GM18526 (cell line): ENCODE data around the gene SOX8.

ENCODE experiments used
- POLR2A ChIP-seq: IDR thresholded peaks from 3 replicates; pipeline ENCODE4 v1.6.1; 2011; ENCODE audit not compliant: insufficient read length; ENCODE audit errors: extremely low read depth

Gene SOX8

GRCh38 chr16:981695-982144, at the start of gene SOX8:
Gene SOX8 (plus strand): TSS chr16:981770. CDS start chr16:981923, 153 bp downstream.
- TF ChIP-seq POLR2A = no peak

DNA sequence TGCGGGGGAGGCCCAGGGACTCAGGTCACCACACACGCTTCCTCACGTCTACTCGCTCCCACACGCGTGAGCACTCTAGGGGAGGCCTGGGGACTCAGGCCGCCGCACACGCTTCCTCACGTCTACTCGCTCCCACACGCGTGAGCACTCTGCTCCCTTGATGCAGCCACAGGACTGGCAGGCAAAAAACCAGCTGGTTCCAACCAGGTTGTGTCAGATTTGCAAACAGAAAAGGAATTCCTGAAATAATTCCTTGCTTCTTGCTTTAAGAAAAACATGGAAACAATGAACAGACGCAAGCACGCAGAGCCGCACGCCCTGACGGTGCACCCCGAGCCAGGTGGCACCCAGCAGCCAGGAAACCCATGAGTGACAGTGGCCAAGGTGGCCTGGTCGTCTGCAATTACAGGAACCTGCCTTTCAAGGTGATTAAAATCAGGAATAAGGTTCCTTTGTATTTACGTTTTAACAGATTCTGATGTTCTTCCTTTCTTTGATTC, 48.7 kb upstream of the SOX8 start:
- no peak for TF ChIP-seq POLR2A

- no peak for TF ChIP-seq POLR2A
Measured at GRCh38 chr16:933581-933980, 48.0 kb upstream of the SOX8 start.

GRCh38 chr16:934178-934577, 47.4 kb upstream of the SOX8 start:
- no peak for TF ChIP-seq POLR2A

DNA sequence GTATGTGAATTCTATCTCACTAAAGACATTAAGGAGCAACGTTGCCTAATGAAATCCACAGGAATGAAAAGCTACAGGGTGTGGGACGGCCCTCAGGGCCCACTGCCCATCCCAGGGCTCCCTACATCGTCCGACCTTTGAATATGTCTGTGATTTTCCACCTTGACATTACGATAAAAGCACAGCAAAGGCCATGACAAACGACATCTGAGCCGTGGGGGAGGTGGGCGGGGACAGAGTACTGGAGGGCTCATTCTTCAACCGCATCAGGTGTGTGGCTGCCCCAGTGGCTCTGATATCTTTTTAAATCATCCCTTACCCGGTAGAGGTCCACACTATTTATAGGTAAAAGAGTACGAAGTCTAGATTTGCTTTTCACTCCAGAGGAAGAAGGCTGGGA, 45.9 kb upstream of the SOX8 start:
- no peak for TF ChIP-seq POLR2A

- no peak for TF ChIP-seq POLR2A
Measured at GRCh38 chr16:937311-937710, 44.3 kb upstream of the SOX8 start.

- TF ChIP-seq POLR2A = no peak
Measured at GRCh38 chr16:937723-938122, 43.8 kb upstream of the SOX8 start.

- no peak for TF ChIP-seq POLR2A
Measured at GRCh38 chr16:938136-938535, 43.4 kb upstream of the SOX8 start.

DNA sequence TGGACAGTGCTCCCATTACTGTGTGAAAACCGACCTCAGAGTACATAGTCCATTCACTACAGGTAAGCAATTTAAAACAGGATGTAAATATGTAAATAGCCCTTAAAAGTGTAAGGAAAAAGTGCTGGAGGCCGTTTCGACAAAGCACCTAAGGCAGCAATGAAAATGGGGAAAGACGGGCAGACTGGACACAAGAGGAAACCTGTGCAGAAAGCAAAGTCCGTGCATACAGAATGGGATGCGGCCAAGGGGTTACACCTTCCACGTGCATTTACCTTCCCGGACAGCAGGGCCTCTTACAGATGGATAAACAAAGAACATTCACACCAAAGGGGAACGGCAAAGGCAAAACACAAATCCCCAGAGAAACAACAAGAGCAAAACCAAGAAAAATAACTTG, 42.8 kb upstream of the SOX8 start:
- TF ChIP-seq POLR2A = no peak

DNA sequence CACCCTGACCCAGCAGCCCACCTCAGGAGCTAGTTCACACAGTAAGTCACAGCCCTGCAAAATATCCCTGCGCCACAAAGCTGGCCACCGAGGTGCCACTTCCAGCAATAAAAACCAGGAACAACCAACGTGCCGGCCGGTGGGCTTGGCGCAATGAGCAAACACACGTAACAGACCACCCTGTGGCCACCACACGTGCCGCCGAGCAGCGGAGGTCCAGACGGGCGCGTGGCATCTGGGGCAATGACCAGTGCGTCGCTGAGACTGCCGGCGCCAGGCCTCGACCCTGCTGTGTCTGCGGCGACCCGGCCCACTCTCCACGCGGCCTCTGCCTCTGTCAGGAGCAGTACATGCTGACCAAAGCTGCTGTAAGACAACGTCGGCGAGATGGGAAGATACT, 42.3 kb upstream of the SOX8 start:
- TF ChIP-seq POLR2A = no peak

- no peak for TF ChIP-seq POLR2A
Measured at GRCh38 chr16:939941-940340, 41.6 kb upstream of the SOX8 start.

DNA sequence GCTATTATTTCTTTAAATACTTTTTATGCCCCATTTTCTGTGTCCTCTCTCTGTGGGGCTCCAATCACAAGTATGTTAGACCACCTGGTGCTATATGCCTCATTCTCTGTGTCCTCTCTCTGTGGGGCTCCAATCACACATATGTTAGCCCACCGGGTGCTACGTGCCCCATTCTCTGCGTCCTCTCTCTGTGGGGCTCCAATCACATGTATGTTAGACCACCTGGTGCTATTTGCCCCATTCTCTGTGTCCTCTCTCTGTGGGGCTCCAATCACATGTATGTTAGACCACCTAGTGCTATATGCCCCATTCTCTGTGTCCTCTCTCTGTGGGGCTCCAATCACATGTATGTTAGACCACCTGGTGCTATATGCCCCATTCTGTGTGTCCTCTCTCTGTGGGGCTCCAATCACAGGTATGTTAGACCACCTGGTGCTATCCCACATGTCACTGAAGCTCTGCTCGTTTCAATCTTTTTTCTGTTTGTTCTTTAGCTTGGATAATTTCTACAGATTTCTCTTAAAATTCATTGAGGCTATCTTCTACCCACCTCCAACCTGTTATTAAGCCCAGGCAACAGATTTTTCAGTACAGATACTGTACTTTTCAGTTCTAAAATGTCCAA, 39.0 kb upstream of the SOX8 start:
- no peak for TF ChIP-seq POLR2A

- TF ChIP-seq POLR2A = no peak
Measured at GRCh38 chr16:943971-944370, 37.6 kb upstream of the SOX8 start.

GRCh38 chr16:945271-946047, 36.1 kb upstream of the SOX8 start:
- TF ChIP-seq POLR2A = no peak

- no peak for TF ChIP-seq POLR2A
Measured at GRCh38 chr16:946048-946395, 35.5 kb upstream of the SOX8 start.

GRCh38 chr16:947255-947921, 34.2 kb upstream of the SOX8 start:
- TF ChIP-seq POLR2A = no peak

- TF ChIP-seq POLR2A = no peak
Measured at GRCh38 chr16:951660-952301, 29.8 kb upstream of the SOX8 start.
